CD4-positive, alpha-beta T cell treated with Interleukin-6 for 4 hours (primary cell): ENCODE measurements around the gene ITPR2.
"Not testable (repeated sequence)": the region's sequence is repeated elsewhere in the genome, so short reads cannot be mapped to it uniquely, and the experiment has no call there.

Experiments
- DNase-seq: peaks from one replicate; pipeline ENCODE4 v3.0.0-alpha.2; 2020; ENCODE audit warnings: mixed read lengths

Gene ITPR2

GRCh38 chr12:26698186-26698585 lies 134.8 kb downstream of the ITPR2 start:
- DNase-seq = no peak

DNA sequence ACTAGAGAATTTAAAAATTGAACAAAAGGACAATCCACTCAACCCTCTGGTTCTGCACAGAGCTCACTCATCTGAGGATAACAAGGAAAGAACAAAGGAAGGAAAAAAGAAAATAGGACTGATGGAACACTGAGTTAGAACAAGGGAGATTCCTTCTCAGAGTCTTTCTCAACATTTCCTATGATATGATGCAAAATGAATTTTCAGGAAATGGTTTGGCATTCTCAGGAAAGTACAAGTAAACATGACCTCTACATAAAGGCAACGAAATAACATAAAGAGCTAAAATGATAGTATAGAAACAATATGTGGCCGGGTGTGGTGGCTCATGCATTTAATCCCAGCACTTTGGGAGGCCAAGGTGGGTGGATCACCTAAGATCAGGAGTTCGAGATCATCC lies 135.8 kb downstream of the ITPR2 start:
- no peak for DNase-seq

- DNase-seq = no peak
Measured at GRCh38 chr12:26696613-26697092, 136.3 kb downstream of the ITPR2 start.

DNA sequence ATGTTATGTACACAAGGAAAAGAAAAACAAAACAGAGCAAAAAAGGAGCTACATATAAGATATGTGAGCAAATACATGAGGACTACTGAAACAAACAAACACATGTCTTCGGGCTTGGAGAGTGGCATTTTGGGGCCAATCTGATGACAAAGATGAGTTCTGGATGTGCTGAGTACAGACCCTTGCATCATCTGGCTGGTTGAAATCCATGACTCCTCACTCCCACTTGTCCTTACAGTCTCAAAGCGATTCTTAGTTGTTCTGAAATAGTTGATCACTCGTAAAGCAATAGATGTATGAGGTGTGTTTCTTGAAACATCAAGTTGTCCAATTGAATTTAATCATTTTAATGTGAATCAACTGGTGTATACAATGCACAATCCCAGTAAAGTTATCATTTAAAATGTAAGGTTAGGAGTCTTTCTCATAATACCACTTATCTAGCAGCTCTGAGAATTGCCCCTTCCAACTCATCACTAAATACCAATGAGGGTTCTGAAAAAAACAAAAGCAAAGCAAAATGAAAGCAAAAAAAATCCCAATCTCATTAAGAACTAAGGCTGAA lies 136.9 kb downstream of the ITPR2 start:
- DNase-seq = no peak

- DNase-seq = no peak
Measured at GRCh38 chr12:26694402-26694801, 138.6 kb downstream of the ITPR2 start.

- DNase-seq = no peak
Measured at GRCh38 chr12:26692407-26692806, 140.6 kb downstream of the ITPR2 start.

DNA sequence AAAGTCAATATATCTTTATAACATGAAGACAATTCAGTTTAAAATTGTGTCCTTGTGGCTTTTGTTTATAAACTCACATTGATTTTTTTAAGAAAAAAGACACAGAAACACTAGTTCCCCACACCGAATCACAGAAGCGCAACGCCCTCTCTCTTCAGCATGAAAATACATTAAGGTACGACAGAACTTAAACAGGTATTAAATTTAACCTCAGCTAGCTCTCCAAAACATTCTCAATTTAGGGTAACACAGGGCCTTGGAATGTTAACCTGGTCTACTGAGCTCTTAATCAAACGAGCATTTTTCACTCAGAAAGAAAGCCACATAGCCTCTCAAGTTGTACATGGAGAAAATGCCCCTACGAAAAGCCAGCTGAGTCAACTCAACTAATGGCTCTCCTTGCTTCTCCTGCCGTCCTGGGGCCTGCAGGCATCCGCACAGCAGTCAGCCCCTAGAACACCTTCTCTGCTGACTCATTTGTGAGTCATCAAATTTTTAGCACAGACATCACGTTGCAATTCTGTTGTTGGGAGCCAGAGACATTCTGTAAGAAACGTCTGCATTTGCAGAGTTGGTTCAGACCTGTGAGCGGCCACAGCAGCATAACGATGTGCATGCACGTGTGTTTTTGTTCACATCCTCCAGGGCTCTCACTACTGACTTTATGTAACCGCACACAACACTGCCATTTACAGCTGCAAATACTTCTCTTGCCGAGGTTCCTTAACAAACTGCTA lies 141.6 kb downstream of the ITPR2 start:
- DNase-seq = no peak

- no peak for DNase-seq
Measured at GRCh38 chr12:26690601-26691000, 142.4 kb downstream of the ITPR2 start.

GRCh38 chr12:26689281-26689841 lies 143.6 kb downstream of the ITPR2 start:
- no peak for DNase-seq

DNA sequence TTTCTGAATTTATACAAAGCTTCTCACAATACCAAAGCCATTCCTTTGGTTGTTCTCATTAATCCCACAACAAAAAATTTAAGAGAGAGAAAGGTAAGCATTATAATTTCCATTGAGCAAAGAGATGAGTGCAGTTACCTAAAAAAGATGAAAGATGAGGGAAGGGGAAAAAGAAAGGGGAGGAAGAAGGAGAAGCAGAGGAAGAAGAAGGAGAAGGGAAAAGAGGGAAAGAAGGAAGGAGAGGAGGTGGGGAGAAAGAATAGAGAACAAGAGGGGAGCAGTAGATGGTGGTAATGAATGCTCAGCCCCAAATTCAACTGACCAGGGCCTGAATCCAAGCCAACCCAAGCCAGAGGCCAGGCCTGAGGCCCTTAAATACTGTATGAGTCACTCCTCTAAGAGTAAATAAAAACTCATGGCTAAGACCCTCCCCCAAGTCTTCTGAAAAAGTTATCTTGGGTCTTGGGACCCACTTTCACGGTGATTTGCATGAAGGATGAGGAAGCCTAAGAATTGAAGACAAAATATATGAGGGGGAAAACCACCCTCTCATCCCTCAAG lies 144.6 kb downstream of the ITPR2 start:
- DNase-seq = no peak

DNA sequence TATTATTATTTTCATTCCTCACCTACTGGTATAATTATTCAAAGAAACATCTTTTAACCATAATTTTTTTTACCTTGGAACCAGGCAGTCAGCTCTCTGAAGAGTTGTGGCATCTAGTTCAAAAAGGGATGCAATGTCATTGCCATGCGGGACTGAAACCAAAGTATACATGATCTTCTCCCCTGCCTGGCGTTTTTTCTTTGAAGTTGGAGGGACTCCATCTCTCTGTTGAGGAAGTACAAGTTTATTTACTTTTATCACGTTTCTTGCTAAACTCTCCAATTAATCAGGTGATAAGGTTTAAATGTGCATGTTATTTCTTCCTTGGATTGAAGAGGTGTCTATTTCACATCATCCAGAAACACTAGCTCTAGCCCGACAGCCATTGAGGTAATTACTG lies 146.6 kb downstream of the ITPR2 start:
- DNase-seq = no peak

GRCh38 chr12:26684101-26684500 lies 148.9 kb downstream of the ITPR2 start:
- no peak for DNase-seq

- DNase-seq = no peak
Measured at GRCh38 chr12:26683443-26683842, 149.6 kb downstream of the ITPR2 start.

GRCh38 chr12:26680727-26681455 lies 152.1 kb downstream of the ITPR2 start:
- no peak for DNase-seq

DNA sequence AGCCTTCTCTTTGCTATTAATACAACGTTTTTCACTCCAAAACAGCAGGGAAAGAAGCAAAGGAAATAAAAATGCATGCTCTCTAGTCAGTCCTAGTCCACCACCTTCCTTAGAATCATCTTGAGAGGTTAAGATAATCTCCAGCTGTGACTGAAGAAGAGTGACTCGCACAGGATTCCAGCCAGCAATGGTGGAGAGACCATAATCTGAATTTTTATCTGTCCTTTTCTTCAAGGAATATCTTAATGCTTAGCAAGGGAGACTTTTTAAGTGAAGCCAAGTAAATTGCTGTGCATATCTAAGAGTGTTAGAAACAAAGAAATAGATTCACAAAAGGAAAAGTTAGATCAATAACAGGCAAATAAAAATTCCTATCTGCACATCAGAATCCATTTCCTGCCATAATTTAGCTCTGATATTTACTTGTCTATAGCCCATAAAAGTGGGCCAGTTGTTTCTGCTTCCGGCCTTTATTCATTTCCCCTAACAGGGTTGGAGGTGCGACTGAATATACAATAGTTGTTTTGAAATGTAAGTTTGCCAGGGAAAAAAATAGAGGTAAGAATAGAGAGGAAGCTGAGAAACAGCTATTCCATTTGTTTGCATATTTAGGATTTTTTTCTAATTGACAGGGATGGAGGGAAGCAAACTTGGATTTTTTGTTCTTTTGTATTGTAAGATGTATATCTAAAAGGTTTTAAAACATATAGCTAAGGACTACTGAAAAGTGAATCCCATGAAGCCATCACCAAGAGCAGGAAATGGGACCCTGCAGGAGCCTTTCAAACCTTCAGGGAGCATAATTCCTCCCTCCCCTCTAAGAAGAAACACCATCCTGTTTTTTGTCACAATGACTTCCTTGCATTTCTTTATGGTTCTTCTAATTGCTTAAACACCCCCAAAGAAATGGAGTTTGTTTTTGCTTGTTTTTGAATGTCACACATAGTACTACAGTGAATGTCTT lies 154.0 kb downstream of the ITPR2 start:
- DNase-seq = no peak

DNA sequence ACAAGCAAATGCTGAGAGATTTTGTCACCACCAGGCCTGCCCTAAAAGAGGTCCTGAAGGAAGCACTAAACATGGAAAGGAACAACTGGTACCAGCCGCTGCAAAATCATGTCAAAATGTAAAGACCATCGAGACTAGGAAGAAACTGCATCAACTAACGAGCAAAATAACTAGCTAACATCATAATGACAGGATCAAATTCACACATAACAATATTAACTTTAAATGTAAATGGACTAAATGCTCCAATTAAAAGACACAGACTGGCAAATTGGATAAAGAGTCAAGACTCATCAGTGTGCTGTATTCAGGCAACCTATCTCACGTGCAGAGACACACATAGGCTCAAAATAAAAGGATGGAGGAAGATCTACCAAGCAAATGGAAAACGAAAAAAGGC lies 161.5 kb downstream of the ITPR2 start:
- not testable (repeated sequence) for DNase-seq

DNA sequence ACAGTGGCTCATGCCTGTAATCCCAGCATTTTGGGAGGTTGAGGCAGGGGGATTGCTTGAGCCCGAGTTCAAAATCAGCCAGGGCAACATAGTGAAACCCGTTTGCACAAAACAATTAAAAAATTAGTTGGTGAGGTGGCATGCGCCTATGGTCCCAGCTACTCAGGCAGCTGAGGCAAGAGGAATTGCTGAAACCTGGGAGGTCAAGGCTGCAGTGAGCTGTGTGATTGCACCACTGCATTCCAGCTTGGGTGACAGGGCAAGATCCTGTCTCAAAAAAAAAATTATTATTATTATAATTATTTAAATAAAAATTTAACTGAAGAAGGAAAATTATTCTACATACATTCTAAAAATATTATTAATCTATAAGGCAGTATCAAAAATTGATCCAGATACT lies 164.1 kb downstream of the ITPR2 start:
- no peak for DNase-seq

GRCh38 chr12:26668230-26668629 lies 164.8 kb downstream of the ITPR2 start:
- no peak for DNase-seq

DNA sequence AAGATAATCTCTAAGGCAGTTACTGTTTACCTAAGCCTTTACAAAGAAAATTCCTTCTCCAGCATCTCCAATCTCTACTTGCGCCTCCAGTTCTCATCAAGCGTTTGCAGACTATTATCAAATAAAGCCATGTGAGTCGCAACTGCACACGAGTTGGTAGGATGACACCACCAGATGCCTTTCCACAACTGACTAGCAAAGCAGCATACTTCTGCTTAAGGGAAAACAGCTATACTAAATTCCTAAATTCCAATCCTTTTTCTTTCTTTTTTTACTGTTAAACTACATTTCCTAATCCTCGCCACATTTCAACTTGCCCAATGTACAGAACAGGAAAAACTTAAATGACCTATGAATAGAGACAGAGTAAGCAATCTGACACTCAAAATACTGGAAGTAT lies 166.7 kb downstream of the ITPR2 start:
- DNase-seq = no peak

DNA sequence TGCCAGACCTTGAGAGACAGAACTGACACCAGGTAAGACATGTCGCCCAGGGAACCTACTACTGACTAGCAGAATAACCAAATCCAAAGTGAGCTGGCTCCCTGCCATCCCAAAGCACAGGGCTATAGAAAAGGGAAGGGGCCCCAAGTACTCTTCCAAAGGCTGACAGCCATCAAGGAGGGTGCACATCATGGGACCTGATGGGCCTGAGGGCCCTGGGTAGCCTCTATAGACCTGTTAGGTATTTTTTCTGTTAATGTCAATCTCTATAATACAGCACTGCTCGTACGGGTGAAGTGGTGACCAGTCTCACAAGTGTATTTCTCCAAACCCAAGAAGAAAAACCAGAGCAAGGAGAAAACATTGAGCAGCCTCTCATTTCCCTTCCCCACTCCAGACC lies 171.6 kb downstream of the ITPR2 start:
- no peak for DNase-seq

DNA sequence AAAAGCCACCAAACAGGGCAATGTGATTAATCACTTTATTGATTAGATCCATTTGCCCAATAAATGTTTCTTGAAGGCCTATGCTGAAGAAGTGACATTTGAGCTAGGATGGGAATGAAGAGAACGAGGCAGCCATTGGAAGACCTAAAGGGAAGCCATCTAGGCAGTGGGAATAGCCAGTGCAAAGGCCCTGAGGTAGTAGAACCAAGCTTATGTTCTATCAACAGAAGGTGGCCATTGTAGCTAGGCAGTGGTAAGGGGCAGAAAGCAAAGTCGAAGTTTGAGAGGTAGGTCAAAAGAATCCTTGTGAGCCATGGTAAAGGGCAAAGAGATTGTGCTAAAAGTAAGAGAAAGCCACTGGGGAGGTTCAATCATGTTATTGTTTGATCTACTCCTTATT lies 173.1 kb downstream of the ITPR2 start:
- no peak for DNase-seq

GRCh38 chr12:26658991-26659390 lies 174.0 kb downstream of the ITPR2 start:
- no peak for DNase-seq
